Sigmoid colon (tissue), 4 donors: Measurements from ENCODE around the gene UBE2D4.

Experiments
- EP300 ChIP-seq, 4 donors: sonication (generic); formaldehyde crosslinking; IDR thresholded peaks; one replicate each; pipeline ENCODE4 v1.6.1; 2017; ENCODE audit warnings: antibody characterized with exemption in 4 of 4
- POLR2A ChIP-seq, 2 donors: fragments of 450-650 bp; IDR thresholded peaks; one replicate each; pipeline ENCODE4 v1.6.1; 2016; ENCODE audit warnings: antibody characterized with exemption in 2 of 2, mild to moderate bottlenecking in 2 of 2, moderate library complexity in 2 of 2
- POLR2AphosphoS5 ChIP-seq, 4 donors: sonication (generic); formaldehyde crosslinking; IDR thresholded peaks; one replicate each; pipeline ENCODE4 v1.6.1; 2017; ENCODE audit warnings: antibody characterized with exemption in 4 of 4
- TF ChIP-seq, protein P1 (sequence below), 4 experiments: fragments of 450-650 bp in 3 of 4; fragments of 200-600 bp in 1 of 4; IDR thresholded peaks; one replicate each; pipeline ENCODE4 v1.5.1; 2016 to 2019; ENCODE audit warnings: antibody characterized with exemption in 4 of 4, mild to moderate bottlenecking in 3 of 4, moderate library complexity in 2 of 4

DNA sequence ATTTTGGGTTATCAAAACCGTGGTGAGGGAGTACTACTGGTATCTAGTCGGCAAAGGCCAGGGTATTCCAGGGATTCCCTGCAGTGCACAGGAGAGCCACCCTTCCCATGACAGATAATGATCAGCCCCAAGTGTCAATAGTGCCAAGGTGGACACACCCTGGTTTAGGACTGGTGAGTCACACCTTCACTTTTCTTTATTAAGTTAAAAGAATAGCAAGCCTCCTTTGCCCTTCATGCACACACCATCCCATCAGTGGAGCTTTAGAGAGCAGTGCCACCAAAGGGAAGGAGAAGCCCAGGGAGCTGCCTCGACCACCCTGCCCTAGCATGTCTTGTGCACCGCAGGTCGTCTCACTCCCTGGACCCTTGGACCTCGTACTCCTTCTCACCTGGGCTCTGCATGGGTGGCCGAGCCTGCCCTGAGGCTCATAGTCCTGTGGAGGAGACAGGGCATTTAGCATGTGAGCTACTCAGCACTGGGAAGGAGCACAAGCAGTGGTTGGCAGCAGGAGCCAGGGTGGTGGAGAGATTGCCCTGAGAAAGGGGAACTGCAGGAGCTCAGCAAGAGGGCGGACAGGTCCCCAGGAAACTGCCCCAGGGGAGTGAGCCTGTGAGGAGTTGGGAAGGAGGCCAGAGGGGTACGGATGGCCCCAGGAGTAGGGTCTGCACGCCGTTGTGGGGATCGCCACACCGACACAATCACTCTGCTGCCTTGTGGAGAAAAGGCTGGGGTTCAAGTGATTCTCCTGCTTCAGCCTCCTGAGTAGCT lies 17.4 kb downstream of the UBE2D4 start:
- no peak for TF ChIP-seq POLR2A (IDR thresholded peaks at IDR 0.05)
- TF ChIP-seq, protein P1, sequence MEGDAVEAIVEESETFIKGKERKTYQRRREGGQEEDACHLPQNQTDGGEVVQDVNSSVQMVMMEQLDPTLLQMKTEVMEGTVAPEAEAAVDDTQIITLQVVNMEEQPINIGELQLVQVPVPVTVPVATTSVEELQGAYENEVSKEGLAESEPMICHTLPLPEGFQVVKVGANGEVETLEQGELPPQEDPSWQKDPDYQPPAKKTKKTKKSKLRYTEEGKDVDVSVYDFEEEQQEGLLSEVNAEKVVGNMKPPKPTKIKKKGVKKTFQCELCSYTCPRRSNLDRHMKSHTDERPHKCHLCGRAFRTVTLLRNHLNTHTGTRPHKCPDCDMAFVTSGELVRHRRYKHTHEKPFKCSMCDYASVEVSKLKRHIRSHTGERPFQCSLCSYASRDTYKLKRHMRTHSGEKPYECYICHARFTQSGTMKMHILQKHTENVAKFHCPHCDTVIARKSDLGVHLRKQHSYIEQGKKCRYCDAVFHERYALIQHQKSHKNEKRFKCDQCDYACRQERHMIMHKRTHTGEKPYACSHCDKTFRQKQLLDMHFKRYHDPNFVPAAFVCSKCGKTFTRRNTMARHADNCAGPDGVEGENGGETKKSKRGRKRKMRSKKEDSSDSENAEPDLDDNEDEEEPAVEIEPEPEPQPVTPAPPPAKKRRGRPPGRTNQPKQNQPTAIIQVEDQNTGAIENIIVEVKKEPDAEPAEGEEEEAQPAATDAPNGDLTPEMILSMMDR (IDR thresholded peaks at IDR 0.05) = no peak
- no peak for TF ChIP-seq POLR2AphosphoS5 (IDR thresholded peaks at IDR 0.05)
- no peak for TF ChIP-seq EP300 (IDR thresholded peaks at IDR 0.05)
